GM19463 (cell line): ENCODE data around the gene ABLIM2.
A peak's percentile ranks its signal among the peaks of the same experiment; 100 is the strongest.

Experiments used
- ATAC-seq: cut with Tn5 transposase; IDR thresholded peaks from one replicate; pipeline ENCODE4 v1.9.1; 2021; ENCODE audit warnings: mild to moderate bottlenecking, moderate library complexity; ENCODE audit not compliant: unreplicated experiment

ABLIM2 gene

DNA sequence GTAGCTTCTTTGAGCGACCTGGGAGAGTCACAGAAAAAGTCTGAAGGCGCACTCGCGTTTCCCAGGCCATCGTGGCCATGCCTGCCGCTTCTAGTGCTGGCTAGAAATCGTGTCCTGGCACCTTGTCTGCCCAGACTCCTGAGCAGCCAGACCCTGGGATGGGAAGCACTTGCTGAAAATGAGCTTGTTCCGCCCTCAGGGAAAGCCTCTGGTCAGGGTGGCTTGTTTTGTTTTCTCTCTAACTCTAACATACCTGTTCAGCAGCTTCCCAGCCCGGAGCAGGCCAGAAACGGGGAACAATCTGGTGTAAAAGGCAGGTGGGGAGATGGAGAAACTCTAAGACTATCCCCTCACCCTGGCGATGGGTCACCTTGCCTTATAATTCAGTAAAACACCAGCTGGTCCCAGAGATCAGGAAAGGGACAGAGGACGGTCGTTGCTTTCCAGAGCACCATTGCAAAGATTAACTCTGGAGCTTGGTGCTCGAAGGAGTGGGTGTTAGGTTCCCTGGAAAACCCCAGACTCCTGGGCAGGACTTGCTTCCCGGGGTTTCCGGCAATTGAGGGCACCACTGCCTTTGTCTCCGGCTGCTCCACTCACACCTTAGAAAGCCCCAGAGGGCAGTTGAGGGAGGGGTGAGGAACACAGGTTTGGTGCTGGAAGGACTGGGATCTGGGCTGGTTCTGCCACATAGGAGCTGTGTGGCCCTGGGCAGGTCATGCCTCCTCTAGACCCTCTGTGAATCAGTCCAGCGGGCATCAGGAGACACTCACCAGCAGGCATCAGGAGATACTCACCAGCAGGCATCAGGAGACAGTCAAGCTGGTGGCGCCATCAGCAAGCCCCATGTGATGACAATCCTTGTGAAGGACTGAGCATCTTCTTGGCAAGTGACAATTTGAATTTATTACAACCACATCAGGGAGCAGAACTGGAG is 36.0 kb upstream of the ABLIM2 start:
- no peak for ATAC-seq

DNA sequence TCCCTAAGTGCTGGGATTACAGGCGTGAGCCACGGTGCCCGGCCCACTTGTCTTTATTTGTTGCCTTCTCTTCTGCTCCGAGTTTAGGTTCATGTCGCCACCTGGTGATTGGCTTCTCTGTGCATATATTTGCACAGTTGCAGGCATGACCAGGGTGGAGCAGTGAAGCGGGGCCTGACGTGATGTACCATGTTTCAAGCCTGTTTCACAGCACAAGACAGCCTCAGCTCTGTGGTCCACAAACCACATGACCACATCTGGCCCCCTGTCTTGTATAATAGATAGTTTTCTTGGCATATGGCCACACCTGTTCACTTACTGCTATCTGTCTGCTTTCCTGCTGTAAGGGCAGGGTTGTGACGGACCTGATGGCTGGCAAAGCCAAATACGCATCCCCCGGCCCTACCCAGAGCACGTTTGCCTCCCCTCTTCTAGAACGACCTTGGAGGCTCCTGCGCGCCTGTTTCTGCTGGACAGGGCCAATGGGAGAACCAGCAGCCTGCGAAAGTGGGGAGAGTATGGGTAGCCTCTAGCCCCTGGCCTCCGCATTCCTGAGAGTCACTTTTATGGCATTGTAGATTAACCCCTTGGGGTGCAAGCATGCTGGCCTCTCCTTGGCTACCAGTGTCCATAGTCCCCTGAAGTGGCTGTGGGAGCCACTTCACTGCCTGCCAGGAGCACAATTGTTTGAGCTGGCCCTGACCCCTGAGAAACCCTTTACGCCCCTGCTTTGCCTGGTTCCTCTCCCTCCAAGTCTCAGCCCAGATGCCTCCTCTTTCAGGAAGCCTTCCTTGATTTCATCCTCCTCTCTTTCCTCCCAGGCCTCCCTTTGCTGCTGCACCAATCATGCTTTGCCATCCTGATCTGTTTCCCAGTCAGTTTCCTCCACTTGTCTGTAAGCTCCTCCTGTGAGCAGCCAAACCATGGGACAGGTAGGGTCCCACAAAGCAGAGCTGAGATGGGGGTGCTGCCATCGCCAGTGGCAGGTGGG is 34.4 kb upstream of the ABLIM2 start:
- peak; percentile 84 for ATAC-seq

GRCh38 chr4:8191136-8191747 is 32.6 kb upstream of the ABLIM2 start:
- peak; percentile 53 for ATAC-seq

GRCh38 chr4:8189551-8190466 is 31.2 kb upstream of the ABLIM2 start:
- no peak for ATAC-seq

- no peak for ATAC-seq
Observed at GRCh38 chr4:8188743-8189550, 30.3 kb upstream of the ABLIM2 start.

GRCh38 chr4:8188085-8188484 is 29.5 kb upstream of the ABLIM2 start:
- no peak for ATAC-seq

DNA sequence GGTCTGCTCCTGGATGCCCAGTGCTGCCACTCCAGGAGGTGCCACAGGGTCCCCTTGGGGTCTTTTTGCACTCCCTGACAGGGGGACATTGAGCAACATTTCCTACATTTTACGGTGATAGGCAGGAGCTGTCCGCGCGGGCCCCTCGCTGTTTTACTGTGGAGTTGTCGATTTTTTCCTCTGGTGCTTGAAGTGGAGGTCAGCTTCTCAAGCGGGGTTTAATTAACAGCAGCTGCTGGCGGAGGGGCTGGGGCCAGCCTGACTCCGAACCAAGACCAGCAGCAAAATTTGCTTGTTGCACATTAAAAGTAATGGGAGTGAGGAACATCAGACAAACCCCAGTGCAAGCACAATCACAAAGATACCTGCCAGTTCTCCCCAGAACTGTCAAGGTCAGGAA is 27.3 kb upstream of the ABLIM2 start:
- no peak for ATAC-seq

DNA sequence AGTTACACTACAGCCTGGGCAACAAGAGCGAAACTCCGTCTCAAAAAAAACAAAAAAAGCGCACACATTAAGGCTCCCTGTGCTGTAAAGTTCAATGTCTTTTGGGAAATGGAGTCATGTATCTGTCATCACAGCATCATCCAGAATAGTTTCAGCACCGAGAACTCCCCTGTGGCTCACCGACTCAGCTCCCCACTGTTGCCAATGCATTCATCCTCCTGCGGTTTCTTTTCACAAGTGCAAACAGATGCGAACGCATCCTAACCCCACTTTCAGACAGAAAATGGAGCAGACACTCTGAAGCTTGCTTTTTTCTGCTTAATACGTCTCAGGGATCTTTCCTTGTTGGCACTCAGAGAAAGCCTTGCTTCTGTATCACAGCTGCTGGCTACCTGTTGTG is 26.7 kb upstream of the ABLIM2 start:
- no peak for ATAC-seq

DNA sequence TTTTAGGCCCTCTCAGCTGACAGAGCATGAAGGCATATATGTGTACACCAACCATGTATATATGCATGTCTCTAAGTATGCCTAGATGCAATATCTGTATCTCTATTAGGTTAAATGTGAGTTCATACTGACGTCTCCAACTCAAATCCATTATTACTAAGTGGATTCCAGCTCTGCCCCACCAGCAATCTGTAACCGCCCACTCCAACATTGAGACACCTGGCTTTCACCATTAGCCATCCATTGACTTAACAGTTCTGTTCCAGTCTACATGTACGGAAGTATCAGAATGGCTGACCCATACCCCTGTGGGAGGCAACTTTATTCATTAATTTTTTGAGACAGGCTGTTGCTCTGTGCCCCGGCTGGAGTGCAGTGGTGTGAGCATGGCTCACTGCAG is 25.4 kb upstream of the ABLIM2 start:
- no peak for ATAC-seq

GRCh38 chr4:8182858-8183725 is 24.5 kb upstream of the ABLIM2 start:
- no peak for ATAC-seq

- ATAC-seq: no peak
Observed at GRCh38 chr4:8182294-8182693, 23.7 kb upstream of the ABLIM2 start.

- no peak for ATAC-seq
Observed at GRCh38 chr4:8181844-8182243, 23.2 kb upstream of the ABLIM2 start.

- ATAC-seq: no peak
Observed at GRCh38 chr4:8181119-8181518, 22.5 kb upstream of the ABLIM2 start.

DNA sequence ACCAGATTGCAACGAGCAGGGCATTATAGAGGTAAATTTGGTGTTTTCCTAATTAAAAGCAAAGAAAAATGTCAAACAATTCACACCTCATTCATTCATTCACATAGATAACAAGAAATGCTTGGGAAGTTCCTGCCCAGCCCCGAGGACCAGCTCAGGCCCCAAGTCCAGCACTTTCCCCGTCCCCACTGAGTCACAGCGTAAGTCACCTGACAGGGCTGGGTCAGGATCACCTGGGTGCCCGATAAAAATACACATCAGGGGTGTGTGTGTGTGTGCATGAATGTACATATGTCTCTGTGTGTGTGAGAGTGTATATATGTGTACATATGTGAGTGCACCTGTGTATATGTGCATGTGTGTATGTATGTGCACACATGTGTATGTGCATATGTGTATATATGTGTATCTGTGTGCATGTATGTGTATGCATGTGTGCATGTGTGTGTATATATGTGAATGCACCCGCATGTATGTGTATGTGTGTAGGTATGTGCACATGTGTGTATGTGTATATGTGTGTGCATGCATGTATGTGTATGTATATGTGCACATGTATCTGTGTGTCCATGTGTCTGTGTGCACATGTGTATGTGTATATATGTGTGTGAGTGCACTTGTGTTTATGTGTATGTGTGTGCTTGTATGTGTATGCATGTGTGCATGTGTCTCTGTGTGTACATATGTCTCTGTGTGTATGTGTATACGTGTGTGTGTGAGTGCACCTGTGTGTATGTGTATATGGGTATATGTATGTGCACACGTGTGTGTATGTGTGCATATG is 21.9 kb upstream of the ABLIM2 start:
- ATAC-seq: no peak

DNA sequence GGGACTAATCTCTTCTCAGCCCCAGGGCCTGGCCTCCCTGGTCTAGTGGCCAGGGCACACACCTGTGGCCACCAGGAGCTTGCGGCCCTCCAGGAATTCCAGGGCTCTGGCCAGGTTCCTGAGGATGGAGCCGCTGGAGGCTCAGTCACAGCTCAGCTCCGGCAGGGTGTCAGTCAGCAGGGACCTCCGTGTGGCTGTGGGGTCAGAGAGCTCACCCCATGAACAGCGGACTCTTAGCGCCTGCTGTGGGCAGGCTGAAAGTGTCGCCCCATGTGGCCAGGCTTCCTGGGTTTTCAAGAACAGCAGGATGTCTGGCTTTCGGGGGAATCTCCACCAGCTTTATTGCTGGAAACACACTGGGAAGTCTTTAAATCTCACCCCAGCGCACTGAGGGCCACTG is 21.2 kb upstream of the ABLIM2 start:
- ATAC-seq: no peak

- no peak for ATAC-seq
Observed at GRCh38 chr4:8179074-8179473, 20.5 kb upstream of the ABLIM2 start.

- no peak for ATAC-seq
Observed at GRCh38 chr4:8177956-8178355, 19.3 kb upstream of the ABLIM2 start.

DNA sequence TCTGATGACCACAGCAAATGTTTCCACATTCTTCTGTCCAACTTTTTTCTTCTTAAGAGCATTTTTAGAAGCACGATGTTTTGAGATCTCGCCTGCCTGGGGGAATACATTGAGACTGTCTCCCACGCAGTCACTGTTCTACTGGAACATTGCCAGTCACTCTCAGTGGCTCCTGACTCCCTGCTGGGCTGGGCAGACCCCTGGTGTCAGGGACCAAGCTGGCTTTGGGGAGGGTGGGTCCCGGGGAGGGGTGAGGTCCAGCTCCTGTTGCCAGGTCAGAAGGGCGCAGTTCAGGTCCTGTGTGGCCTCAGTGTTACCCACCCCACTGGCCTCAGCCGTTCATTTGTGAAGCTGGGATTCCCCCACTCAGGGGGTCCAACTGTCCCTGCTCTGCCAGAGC is 18.9 kb upstream of the ABLIM2 start:
- ATAC-seq: no peak
